Spleen (tissue), 7 donors: Measurements from ENCODE around the gene EPHA5.

Source experiments
- CTCF ChIP-seq, 11 experiments: fragments of 200-600 bp in 7 of 11; fragments of 450-650 bp in 4 of 11; sonication (generic) in 4 of 11; IDR thresholded peaks in 8 of 11; conservative IDR thresholded peaks in 3 of 11; 1 replicate in 7 of 11; 2 replicates in 4 of 11; pipeline versions ENCODE4 v1.4.0 to v1.8.0; 2016 to 2021; ENCODE audit warnings: antibody characterized with exemption in 11 of 11, inconsistent platforms in 4 of 11, mild to moderate bottlenecking in 1 of 11
- POLR2AphosphoS5 ChIP-seq, 3 donors: sonication (generic); formaldehyde crosslinking; IDR thresholded peaks; one replicate each; pipeline ENCODE4 v1.5.1; 2017; ENCODE audit warnings: antibody characterized with exemption in 3 of 3
- donor health status: DM: no; HTN: no; CAD: no; lungs with moderate emphysema.
- donor health status: DM: no; HTN: no; CAD: no.
- donor health status: DM: no; HTN: no; CAD: no.

- TF ChIP-seq CTCF (IDR thresholded peaks at IDR 0.05 in 8 of 11, conservative IDR thresholded peaks at IDR 0.05 in 3 of 11) = no peak
- TF ChIP-seq POLR2AphosphoS5 (IDR thresholded peaks at IDR 0.05) = no peak
These were observed 325.9 kb downstream of the EPHA5 start for GRCh38 chr4:65344278-65344825.
